SK-N-SH (cell line): ENCODE data around the gene GRB10.

Experiments used
- CTCF ChIP-seq: fragments of 200-600 bp; sonication (generic); IDR thresholded peaks from 2 replicates; pipeline ENCODE4 v1.6.1; 2017; ENCODE audit warnings: antibody characterized with exemption, mild to moderate bottlenecking, moderate library complexity
- EP300 ChIP-seq, 2 experiments: IDR thresholded peaks; 2 replicates each; pipeline versions ENCODE4 v1.4.0 to v1.6.1; 2012; ENCODE audit warnings: borderline replicate concordance in 1 of 2, low read depth in 1 of 2, low read length in 1 of 2
- EZH2phosphoT487 ChIP-seq: fragments of 200-600 bp; sonication (generic); IDR thresholded peaks from 2 replicates; pipeline ENCODE4 v1.6.1; 2017; ENCODE audit warnings: low read depth, mixed run types, mild to moderate bottlenecking, antibody characterized with exemption, moderate library complexity, borderline replicate concordance
- FOXM1 ChIP-seq: IDR thresholded peaks from 2 replicates; pipeline ENCODE4 v1.4.0; 2012; ENCODE audit warnings: low read depth, mild to moderate bottlenecking
- POLR2AphosphoS5 ChIP-seq: IDR thresholded peaks from 2 replicates; pipeline ENCODE4 v1.6.1; 2012; ENCODE audit warnings: low read depth, low read length
- RAD21 ChIP-seq: IDR thresholded peaks from 2 replicates; pipeline ENCODE4 v1.6.1; 2012; ENCODE audit warnings: mild to moderate bottlenecking, low read length
- RCOR1 ChIP-seq: fragments of 150-350 bp; IDR thresholded peaks from 2 replicates; pipeline ENCODE4 v1.6.1; 2017; ENCODE audit warnings: antibody characterized with exemption, low read length
- RFX5 ChIP-seq: IDR thresholded peaks from 2 replicates; pipeline ENCODE4 v1.6.1; 2012; ENCODE audit warnings: mild to moderate bottlenecking, improper control_type of control experiment, low read length
- SMC3 ChIP-seq: IDR thresholded peaks from 2 replicates; pipeline ENCODE4 v1.6.1; 2012; ENCODE audit warnings: low read depth, low read length, improper control_type of control experiment
- TCF12 ChIP-seq: IDR thresholded peaks from 2 replicates; pipeline ENCODE4 v1.4.0; 2012
- TF ChIP-seq, protein P1 (sequence below): IDR thresholded peaks from 2 replicates; pipeline ENCODE4 v1.4.0; 2012; ENCODE audit warnings: low read depth, borderline replicate concordance
- TF ChIP-seq, protein P2 (sequence below): fragments of 150-350 bp; IDR thresholded peaks from 2 replicates; pipeline ENCODE4 v1.6.1; 2017; ENCODE audit warnings: antibody characterized with exemption, low read length, low read depth, borderline replicate concordance
- TF ChIP-seq, protein P3 (sequence below): IDR thresholded peaks from 2 replicates; pipeline ENCODE4 v1.6.1; 2012; ENCODE audit warnings: mild to moderate bottlenecking, low read depth, low read length, moderate library complexity

DNA sequence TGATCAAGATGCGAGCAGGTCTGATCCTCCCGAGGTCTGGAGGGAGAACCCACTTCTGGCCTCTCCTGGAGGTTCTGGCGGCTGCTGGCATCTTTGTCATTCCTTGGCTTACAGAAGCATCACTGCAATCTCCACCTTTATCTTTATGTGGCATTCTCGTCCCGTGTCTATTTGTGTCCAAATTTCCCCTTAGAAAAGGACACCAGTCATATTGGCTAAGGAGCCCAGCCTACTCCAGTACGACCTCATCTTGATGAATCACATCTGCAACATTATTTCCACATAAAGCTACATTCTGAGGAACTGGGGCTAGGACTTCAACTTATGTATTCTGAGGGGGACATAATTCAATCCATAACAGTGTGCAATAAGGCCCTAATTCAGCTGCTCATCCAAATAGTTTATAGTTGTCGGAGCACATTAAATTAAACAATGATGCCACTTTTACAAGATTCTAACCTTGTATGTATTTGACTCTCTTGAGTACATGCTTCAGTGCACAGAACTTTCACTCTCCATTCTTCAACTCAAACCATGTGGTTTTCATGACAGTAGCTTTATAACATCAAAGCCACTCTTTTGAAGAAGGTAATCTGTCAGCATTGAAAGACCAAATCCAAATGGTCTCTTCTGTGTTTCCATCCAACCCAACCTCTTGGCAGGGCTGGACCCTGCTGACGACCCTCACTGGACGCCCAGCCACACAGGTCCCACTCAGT lies 131.3 kb downstream of the GRB10 start:
- TF ChIP-seq POLR2AphosphoS5, result no peak
- no peak for TF ChIP-seq SMC3
- no peak for TF ChIP-seq RFX5
- no peak for TF ChIP-seq EZH2phosphoT487
- TF ChIP-seq TCF12, result no peak
- TF ChIP-seq, protein P1, sequence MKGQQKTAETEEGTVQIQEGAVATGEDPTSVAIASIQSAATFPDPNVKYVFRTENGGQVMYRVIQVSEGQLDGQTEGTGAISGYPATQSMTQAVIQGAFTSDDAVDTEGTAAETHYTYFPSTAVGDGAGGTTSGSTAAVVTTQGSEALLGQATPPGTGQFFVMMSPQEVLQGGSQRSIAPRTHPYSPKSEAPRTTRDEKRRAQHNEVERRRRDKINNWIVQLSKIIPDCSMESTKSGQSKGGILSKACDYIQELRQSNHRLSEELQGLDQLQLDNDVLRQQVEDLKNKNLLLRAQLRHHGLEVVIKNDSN, result no peak
- no peak for TF ChIP-seq RAD21
- TF ChIP-seq CTCF, result no peak
- TF ChIP-seq FOXM1, result no peak
- TF ChIP-seq RCOR1, result no peak
- TF ChIP-seq, protein P2, sequence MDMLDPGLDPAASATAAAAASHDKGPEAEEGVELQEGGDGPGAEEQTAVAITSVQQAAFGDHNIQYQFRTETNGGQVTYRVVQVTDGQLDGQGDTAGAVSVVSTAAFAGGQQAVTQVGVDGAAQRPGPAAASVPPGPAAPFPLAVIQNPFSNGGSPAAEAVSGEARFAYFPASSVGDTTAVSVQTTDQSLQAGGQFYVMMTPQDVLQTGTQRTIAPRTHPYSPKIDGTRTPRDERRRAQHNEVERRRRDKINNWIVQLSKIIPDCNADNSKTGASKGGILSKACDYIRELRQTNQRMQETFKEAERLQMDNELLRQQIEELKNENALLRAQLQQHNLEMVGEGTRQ, result no peak
- TF ChIP-seq EP300 (IDR thresholded peaks at IDR 0.05; ENCODE audit: borderline replicate concordance in 1 of 2, low read depth in 1 of 2, low read length in 1 of 2), result no peak
- TF ChIP-seq, protein P3, sequence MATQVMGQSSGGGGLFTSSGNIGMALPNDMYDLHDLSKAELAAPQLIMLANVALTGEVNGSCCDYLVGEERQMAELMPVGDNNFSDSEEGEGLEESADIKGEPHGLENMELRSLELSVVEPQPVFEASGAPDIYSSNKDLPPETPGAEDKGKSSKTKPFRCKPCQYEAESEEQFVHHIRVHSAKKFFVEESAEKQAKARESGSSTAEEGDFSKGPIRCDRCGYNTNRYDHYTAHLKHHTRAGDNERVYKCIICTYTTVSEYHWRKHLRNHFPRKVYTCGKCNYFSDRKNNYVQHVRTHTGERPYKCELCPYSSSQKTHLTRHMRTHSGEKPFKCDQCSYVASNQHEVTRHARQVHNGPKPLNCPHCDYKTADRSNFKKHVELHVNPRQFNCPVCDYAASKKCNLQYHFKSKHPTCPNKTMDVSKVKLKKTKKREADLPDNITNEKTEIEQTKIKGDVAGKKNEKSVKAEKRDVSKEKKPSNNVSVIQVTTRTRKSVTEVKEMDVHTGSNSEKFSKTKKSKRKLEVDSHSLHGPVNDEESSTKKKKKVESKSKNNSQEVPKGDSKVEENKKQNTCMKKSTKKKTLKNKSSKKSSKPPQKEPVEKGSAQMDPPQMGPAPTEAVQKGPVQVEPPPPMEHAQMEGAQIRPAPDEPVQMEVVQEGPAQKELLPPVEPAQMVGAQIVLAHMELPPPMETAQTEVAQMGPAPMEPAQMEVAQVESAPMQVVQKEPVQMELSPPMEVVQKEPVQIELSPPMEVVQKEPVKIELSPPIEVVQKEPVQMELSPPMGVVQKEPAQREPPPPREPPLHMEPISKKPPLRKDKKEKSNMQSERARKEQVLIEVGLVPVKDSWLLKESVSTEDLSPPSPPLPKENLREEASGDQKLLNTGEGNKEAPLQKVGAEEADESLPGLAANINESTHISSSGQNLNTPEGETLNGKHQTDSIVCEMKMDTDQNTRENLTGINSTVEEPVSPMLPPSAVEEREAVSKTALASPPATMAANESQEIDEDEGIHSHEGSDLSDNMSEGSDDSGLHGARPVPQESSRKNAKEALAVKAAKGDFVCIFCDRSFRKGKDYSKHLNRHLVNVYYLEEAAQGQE, result no peak
